ENCODE data around the gene OLFML1.

- TF ChIP-seq CTCF (IDR thresholded peaks at IDR 0.05 in 4 of 5, conservative IDR thresholded peaks at IDR 0.05 in 1 of 5) (peak in 1 of 5 experiments; percentile 31), POLR2A (IDR thresholded peaks at IDR 0.05) (peak; percentile 26 to 41)
These were observed 27.4 kb downstream of the OLFML1 start for GRCh38 chr11:7512525-7513233.

All from gastrocnemius medialis (tissue), 4 donors.